NT2/D1 (cell line): ENCODE measurements around the gene MSRB3.

Experiments used
- YY1 ChIP-seq: IDR thresholded peaks from 2 replicates; pipeline ENCODE4 v1.6.1; 2011; ENCODE audit not compliant: insufficient read length, insufficient read depth
- ZNF274 ChIP-seq: IDR thresholded peaks from 2 replicates; pipeline ENCODE4 v1.6.1; 2011; ENCODE audit warnings: mild to moderate bottlenecking, low read depth, low read length

DNA sequence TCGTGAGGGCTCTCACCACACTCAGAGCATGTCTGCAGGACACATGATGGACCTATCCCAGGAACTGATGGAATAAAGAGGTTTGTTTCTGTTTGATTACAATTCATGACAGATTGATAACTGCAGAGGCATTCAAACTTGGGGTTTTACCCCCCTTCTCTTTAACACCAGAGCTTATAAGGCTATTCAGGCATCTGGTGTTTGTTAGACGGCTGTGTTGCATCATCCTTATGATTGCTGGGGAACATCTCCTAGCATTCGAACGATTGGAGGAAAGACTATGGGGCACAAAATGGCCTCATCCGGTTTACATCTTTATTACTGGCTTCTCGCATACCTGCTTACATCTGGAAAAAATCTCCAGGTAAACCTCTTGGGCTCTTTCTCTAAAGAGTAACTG is 191.8 kb downstream of the MSRB3 start:
- TF ChIP-seq YY1 (no peak), ZNF274 (no peak)
